ENCODE data around the gene TRAM2.

TRAM2 gene

GRCh38 chr6:52507557-52508260, 69.2 kb downstream of the TRAM2 start:
- no peak for TF ChIP-seq EZH2phosphoT487 (IDR thresholded peaks at IDR 0.05; ENCODE audit: borderline replicate concordance)
- no peak for TF ChIP-seq CTCF (conservative IDR thresholded peaks at IDR 0.05; ENCODE audit: low read length)
- no peaks in the 10 kb centered on the region for H3K79me2 ChIP-seq (ENCODE audit: insufficient read depth, low read length)
- H3K4me2 ChIP-seq (ENCODE audit: low read depth, low read length, poor library complexity, severe bottlenecking), result no peak overlapping the region
- no peaks in the 10 kb centered on the region for H4K20me1 ChIP-seq (ENCODE audit: insufficient read depth, low read length, poor library complexity, severe bottlenecking)
- no peak overlapping the region for H2AFZ ChIP-seq (ENCODE audit: low read length)
- no peaks in the 10 kb centered on the region for H3K27me3 ChIP-seq (ENCODE audit: insufficient read depth, low read length, poor library complexity, severe bottlenecking)
- peaks cover 99% of the 10 kb centered on the region for H3K36me3 ChIP-seq (ENCODE audit: insufficient read depth, low read length)
- H3K9me3 ChIP-seq (ENCODE audit: insufficient read depth, low read depth, low read length), result no peaks in the 10 kb centered on the region
- no peaks in the 10 kb centered on the region for H3K4me1 ChIP-seq (ENCODE audit: insufficient read depth, low read length, poor library complexity, severe bottlenecking)
- H3K4me3 ChIP-seq (ENCODE audit: low read length, poor library complexity, severe bottlenecking), result no peak overlapping the region
- H3K9ac ChIP-seq (ENCODE audit: low read depth, low read length, poor library complexity, severe bottlenecking), result no peak overlapping the region
- no peaks in the 10 kb centered on the region for H3F3A ChIP-seq (ENCODE audit: low read depth)
- no peaks in the 10 kb centered on the region for H3K9me2 ChIP-seq (replicated peaks; ENCODE audit: low read depth, low read length)

GRCh38 chr6:52506476-52506875, 70.4 kb downstream of the TRAM2 start:
- H3K9me2 ChIP-seq (replicated peaks; ENCODE audit: low read depth, low read length), result no peaks in the 10 kb centered on the region
- no peaks in the 10 kb centered on the region for H3F3A ChIP-seq (ENCODE audit: low read depth)
- H3K9ac ChIP-seq (ENCODE audit: low read depth, low read length, poor library complexity, severe bottlenecking), result no peak overlapping the region
- no peak overlapping the region for H2AFZ ChIP-seq (ENCODE audit: low read length)
- H4K20me1 ChIP-seq (ENCODE audit: insufficient read depth, low read length, poor library complexity, severe bottlenecking), result no peaks in the 10 kb centered on the region
- H3K4me3 ChIP-seq (ENCODE audit: low read length, poor library complexity, severe bottlenecking), result no peak overlapping the region
- H3K4me1 ChIP-seq (ENCODE audit: insufficient read depth, low read length, poor library complexity, severe bottlenecking), result no peaks in the 10 kb centered on the region
- no peaks in the 10 kb centered on the region for H3K9me3 ChIP-seq (ENCODE audit: insufficient read depth, low read depth, low read length)
- no peak overlapping the region for H3K4me2 ChIP-seq (ENCODE audit: low read depth, low read length, poor library complexity, severe bottlenecking)
- peaks cover 97% of the 10 kb centered on the region for H3K36me3 ChIP-seq (ENCODE audit: insufficient read depth, low read length)
- no peak for TF ChIP-seq CTCF (conservative IDR thresholded peaks at IDR 0.05; ENCODE audit: low read length)
- TF ChIP-seq EZH2phosphoT487 (IDR thresholded peaks at IDR 0.05; ENCODE audit: borderline replicate concordance), result no peak
- no peaks in the 10 kb centered on the region for H3K27me3 ChIP-seq (ENCODE audit: insufficient read depth, low read length, poor library complexity, severe bottlenecking)
- H3K79me2 ChIP-seq (ENCODE audit: insufficient read depth, low read length), result no peaks in the 10 kb centered on the region

DNA sequence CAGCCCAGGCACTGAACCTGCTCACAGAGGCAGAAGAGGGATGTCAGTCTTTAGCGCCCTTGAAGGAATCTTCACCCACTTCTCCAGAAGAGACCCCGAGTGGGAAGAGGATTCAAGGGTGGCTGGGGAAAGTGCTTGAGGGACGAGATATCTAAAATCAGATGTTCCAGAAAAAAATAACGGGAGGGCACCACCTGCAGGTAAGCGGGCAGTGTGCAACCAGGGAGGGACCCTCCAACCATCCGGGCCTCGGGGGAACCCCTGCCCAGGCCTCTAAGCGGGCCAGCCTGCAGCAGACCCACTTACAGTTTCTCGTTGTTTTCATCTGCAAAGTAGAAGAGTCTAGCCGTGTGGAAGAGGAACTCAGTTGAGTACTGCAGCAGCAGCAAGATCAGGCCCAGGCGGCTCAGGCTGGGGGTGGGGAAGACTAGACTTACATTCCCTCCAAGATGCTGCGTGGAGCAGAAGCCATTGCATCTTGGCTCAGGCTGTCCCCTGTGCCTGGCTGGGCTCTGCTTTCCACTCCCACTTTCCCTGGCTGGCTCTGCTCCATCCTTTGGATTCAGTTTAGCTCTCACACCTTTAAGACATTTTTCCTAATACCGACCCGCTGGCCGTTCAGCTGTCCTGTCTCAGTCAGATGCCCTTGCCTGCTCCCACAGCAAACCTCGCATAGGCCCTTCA, 71.0 kb downstream of the TRAM2 start:
- H3K9me3 ChIP-seq (ENCODE audit: insufficient read depth, low read depth, low read length), result no peaks in the 10 kb centered on the region
- H2AFZ ChIP-seq (ENCODE audit: low read length), result no peak overlapping the region
- no peaks in the 10 kb centered on the region for H3K79me2 ChIP-seq (ENCODE audit: insufficient read depth, low read length)
- H4K20me1 ChIP-seq (ENCODE audit: insufficient read depth, low read length, poor library complexity, severe bottlenecking), result no peaks in the 10 kb centered on the region
- H3K27me3 ChIP-seq (ENCODE audit: insufficient read depth, low read length, poor library complexity, severe bottlenecking), result no peaks in the 10 kb centered on the region
- no peak overlapping the region for H3K4me2 ChIP-seq (ENCODE audit: low read depth, low read length, poor library complexity, severe bottlenecking)
- no peak overlapping the region for H3K9ac ChIP-seq (ENCODE audit: low read depth, low read length, poor library complexity, severe bottlenecking)
- TF ChIP-seq EZH2phosphoT487 (IDR thresholded peaks at IDR 0.05; ENCODE audit: borderline replicate concordance) (no peak), CTCF (conservative IDR thresholded peaks at IDR 0.05; ENCODE audit: low read length) (peak; percentile 36)
- no peak overlapping the region for H3K4me3 ChIP-seq (ENCODE audit: low read length, poor library complexity, severe bottlenecking)
- H3K9me2 ChIP-seq (replicated peaks; ENCODE audit: low read depth, low read length), result no peaks in the 10 kb centered on the region
- no peaks in the 10 kb centered on the region for H3F3A ChIP-seq (ENCODE audit: low read depth)
- no peaks in the 10 kb centered on the region for H3K4me1 ChIP-seq (ENCODE audit: insufficient read depth, low read length, poor library complexity, severe bottlenecking)
- H3K36me3 ChIP-seq (ENCODE audit: insufficient read depth, low read length), result peaks cover 94% of the 10 kb centered on the region; the same call in 1 of the 2 replicates
